Skeletal muscle cell (primary cell): ENCODE measurements around the gene MAML3.

ENCODE experiments used
- DNase-seq: peaks from one replicate; pipeline ENCODE4 v3.0.0-alpha.2; 2010; ENCODE audit warnings: low read depth
- H3K4me3 ChIP-seq: 2 replicates; pipeline ENCODE4 v1.5.1; 2011; ENCODE audit warnings: low read depth, mild to moderate bottlenecking, control low read depth, low read length, moderate library complexity

Gene MAML3

DNA sequence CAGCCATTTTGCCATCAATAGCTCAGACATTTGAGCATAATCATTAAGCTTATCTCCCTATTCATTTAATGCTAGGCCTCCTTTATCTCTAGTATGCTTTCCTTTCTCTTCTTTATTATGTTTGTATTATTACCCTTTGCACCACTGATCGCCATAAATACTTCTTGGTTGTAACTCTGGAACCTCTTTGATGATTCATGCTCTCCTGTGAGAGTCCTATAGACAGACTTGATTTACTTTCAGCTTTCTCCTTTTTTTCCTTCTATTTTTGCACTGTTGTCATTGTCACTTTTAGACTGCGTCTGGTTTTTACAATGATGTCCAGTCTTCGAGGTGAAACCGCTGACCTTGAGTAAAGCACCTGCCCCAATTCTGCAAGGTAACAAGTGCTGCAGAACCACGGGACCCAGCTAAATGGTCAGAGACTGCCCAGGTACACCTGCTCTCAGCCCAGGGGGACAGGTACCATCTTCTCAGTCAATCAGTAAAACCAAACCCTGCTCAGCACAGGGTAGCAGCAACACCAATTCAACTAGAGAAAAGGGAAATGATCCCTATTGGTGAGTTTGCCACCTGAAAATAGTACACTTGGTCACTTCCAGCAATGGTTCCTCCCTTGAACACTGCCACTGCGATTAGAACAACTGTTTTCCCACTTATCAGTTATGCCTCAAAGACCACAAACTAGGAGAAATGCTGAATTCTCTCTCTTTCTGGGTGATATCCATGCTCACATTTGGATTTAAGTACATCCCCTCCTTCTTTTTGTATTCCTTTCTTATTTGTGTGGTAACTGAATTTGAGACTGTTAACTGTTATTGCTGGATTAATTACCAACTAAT lies 125.1 kb downstream of the MAML3 start:
- no peak for DNase-seq
- no peak overlapping the region for H3K4me3 ChIP-seq

GRCh38 chr4:140028101-140028500 lies 125.9 kb downstream of the MAML3 start:
- H3K4me3 ChIP-seq: no peak overlapping the region
- no peak for DNase-seq

DNA sequence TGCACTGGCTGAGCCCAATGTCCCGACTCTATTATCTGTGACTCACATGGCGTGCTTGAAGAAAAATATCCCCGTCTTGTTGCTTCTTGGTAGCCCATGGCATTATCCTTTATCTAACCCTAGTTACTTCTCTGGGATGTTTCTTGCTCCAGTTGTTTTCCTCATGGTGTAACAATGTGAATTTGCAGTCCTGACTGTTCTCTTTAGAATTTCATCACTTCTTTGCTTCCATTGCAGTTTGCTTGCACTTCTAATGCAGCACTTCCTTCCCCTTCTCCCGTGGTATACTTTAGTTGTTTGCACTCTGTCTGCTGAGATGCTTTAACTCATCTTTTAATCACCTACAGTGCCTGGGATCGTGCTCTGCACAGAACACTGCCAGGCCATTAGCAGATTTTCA lies 126.9 kb downstream of the MAML3 start:
- H3K4me3 ChIP-seq: no peak overlapping the region

DNA sequence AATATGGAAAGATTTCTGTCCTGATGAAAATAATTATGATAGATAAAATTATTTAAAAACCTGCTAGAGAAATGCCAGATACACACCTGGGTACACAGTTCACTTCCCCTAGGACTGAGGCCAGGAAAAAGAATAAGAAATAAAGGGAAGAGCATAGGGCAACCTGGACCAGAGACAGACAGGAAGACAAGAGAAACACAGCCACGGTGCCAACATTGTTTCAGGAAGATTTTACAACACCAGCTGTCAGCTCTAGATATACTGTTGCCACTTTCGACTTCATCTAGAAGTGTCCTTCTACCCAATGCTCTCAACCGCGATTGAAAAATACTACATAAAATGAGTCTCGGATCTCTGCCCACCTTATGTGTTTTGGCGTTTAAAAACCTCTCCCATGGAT lies 128.5 kb downstream of the MAML3 start:
- DNase-seq: no peak
- no peak overlapping the region for H3K4me3 ChIP-seq

More for the DNA sequence above, 126.9 kb downstream of the MAML3 start:
- no peak for DNase-seq

- no peak for DNase-seq
- no peak overlapping the region for H3K4me3 ChIP-seq
Measured at GRCh38 chr4:140020457-140021361, 133.3 kb downstream of the MAML3 start.

- no peak overlapping the region for H3K4me3 ChIP-seq
- no peak for DNase-seq
Measured at GRCh38 chr4:140019619-140020347, 134.2 kb downstream of the MAML3 start.

DNA sequence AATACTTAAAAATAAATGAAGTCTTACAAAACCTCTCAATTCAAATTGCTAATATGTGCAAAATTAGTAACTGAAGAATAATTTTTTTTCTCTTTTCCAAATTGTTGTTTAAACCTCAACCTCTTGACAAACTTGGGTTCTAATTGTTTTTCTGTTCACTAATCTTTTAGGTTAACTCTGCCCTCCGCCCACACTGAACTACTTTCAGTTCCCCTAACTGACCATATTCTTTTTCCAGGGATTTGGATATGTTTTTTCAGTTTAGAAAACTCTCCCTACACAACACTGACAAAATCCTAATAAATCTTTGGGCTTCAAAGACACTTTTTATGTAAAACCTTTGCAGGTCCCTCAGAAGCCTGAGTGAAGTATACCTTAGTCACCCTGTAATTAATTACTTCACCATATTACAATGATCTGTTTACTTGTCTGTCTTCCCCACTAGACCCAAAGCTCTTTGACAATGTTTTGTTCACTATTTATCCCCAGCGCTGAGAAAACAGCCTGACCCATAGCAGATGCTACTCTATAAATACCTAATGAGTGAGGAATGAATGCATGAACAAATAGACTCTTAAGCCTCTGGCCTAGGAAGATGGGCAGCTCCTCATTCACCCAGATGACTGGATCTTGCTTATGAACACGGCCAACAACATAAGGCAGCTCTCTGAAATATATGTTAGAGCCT lies 134.9 kb downstream of the MAML3 start:
- no peak overlapping the region for H3K4me3 ChIP-seq
- DNase-seq: no peak

DNA sequence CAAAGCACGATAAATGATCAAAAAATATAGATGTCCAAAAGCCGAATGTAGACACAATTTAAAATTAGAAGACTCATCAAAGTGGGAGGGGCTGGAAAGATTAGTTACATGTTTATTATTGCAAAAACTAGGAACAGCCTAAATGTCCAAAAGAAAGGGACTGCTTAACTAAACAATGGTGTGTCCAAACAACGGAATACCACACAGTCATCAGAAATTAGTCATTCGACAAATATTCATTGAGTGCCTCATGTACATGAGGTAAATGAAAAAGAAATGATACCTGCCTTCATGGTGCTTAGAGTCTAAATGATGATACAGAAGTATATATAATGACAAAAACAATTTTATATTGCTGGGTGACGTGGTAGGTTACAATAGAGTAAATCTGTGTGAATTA lies 139.7 kb downstream of the MAML3 start:
- DNase-seq: no peak
- H3K4me3 ChIP-seq: no peak overlapping the region

- peak; percentile 46 for DNase-seq
- no peak overlapping the region for H3K4me3 ChIP-seq
Measured at GRCh38 chr4:140012688-140013486, 141.1 kb downstream of the MAML3 start.

- H3K4me3 ChIP-seq: no peak overlapping the region
- no peak for DNase-seq
Measured at GRCh38 chr4:140005699-140006098, 148.3 kb downstream of the MAML3 start.

DNA sequence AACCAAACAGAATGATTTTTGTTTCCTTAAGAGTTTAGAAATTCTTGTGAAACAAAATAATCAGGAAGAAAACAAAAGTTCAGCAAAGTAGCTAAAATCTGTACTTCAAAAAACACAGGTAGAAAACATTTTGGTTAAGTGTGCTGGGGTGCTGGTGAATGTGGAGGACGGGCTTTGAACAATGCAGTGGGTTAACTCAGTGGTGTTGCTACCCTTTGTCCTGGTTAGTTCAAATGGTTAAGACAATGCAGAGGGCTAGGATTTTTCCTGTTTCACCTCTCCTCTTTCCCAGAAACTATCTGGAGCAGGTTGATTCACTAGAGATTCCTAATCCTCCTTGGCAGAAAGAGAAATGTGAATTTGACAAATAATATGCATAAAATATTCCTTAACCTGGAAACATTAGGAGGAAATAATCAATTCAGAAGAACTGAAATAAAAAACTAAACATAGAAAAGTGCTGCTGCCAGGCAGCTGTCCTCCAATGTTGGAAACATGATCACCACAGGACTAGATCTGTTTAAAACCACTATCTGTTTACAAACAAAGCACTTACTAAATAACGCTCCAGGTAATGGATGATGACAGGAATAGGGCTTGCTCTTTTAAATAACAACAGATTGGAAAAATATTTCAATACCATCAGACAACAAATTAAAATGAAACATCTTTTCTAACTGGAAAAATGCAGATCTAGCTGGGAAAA lies 148.9 kb downstream of the MAML3 start:
- H3K4me3 ChIP-seq: peak overlapping the region; percentile 37
- no peak for DNase-seq

- no peak for DNase-seq
- peak overlapping the region; percentile 37 for H3K4me3 ChIP-seq
Measured at GRCh38 chr4:140004549-140004895, 149.5 kb downstream of the MAML3 start.

GRCh38 chr4:140003876-140004548 lies 150.0 kb downstream of the MAML3 start:
- DNase-seq: no peak
- H3K4me3 ChIP-seq: peak overlapping the region; percentile 37

DNA sequence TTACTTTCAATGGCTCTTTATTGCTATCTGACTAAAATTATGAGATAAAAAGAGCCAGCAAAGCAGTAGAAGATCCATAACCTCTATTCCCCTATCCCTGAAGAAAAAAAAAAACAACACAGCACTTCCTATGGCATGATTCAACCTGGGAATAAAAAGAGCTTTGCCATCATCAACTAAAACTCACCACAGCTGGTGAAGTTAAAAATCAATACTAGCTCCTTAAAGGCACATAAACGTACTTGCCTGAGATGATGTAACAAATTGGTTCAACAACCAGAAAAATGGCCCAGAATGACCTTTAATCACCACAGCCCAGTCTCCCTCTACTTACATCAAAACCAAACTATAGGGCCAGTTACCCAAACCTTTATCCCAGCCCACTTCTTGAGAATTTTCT lies 153.8 kb downstream of the MAML3 start:
- no peak for DNase-seq
- no peak overlapping the region for H3K4me3 ChIP-seq

- peak; percentile 85 for DNase-seq
- no peak overlapping the region for H3K4me3 ChIP-seq
Measured at GRCh38 chr4:139988863-139989765, 164.9 kb downstream of the MAML3 start.

GRCh38 chr4:139987502-139987850 lies 166.5 kb downstream of the MAML3 start:
- no peak for DNase-seq
- no peak overlapping the region for H3K4me3 ChIP-seq
